Keratinocyte (primary cell): ENCODE results near the gene ATP8A2. TPM values are rescaled to one million over a fixed set of nuclear protein-coding genes. Genes with fewer than 3 reads are reported as not detected.

Experiments
- DNase-seq: peaks from one replicate; pipeline ENCODE4 v3.0.0-alpha.2; 2011; ENCODE audit warnings: low read depth, missing footprints, low spot score
- FAIRE-seq: peaks from 2 replicates; lab custom pipeline; 2011; peaks lifted over from hg19 to GRCh38; lab: Jason Lieb, UNC
- H2AFZ ChIP-seq: 2 replicates; pipeline ENCODE4 v1.6.0; 2012; ENCODE audit warnings: low read length, control low read depth, inconsistent platforms; ENCODE audit not compliant: control insufficient read depth
- H3K27ac ChIP-seq: 2 replicates; pipeline ENCODE4 v1.5.1; 2011; ENCODE audit warnings: low read length; ENCODE audit not compliant: control insufficient read depth, insufficient read depth
- H3K27me3 ChIP-seq: 3 replicates; pipeline ENCODE4 v1.6.0; 2011; ENCODE audit warnings: low read length; ENCODE audit not compliant: control insufficient read depth, insufficient read depth; ENCODE audit errors: extremely low read depth
- H3K36me3 ChIP-seq, 2 experiments: 2 replicates in 1 of 2; 3 replicates in 1 of 2; pipeline ENCODE4 v1.5.1; 2011; ENCODE audit warnings: low read length in 2 of 2, mild to moderate bottlenecking in 1 of 2; ENCODE audit not compliant: control insufficient read depth in 2 of 2, insufficient read depth in 2 of 2; ENCODE audit errors: extremely low read depth in 1 of 2
- H3K4me1 ChIP-seq: 3 replicates; pipeline ENCODE4 v1.5.1; 2011; ENCODE audit warnings: low read length; ENCODE audit not compliant: control insufficient read depth, insufficient read depth; ENCODE audit errors: extremely low read depth
- H3K4me2 ChIP-seq: 3 replicates; pipeline ENCODE4 v1.6.0; 2011; ENCODE audit warnings: low read depth, low read length; ENCODE audit not compliant: control insufficient read depth, insufficient read depth; ENCODE audit errors: extremely low read depth
- H3K4me3 ChIP-seq, 3 experiments: fragments of 200-600 bp in 1 of 3; sonication (generic) in 1 of 3; 2 replicates in 2 of 3; 3 replicates in 1 of 3; pipeline ENCODE4 v1.5.1; 2011 to 2016; ENCODE audit warnings: low read length in 3 of 3, mild to moderate bottlenecking in 3 of 3, control low read depth in 2 of 3, inconsistent platforms in 1 of 3, low read depth in 1 of 3, mixed read lengths in 1 of 3, mixed run types in 1 of 3, moderate library complexity in 1 of 3; ENCODE audit not compliant: control insufficient read depth in 2 of 3, insufficient read depth in 2 of 3; ENCODE audit errors: extremely low read depth in 1 of 3
- H3K79me2 ChIP-seq: 2 replicates; pipeline ENCODE4 v1.6.0; 2012; ENCODE audit warnings: low read length; ENCODE audit not compliant: control insufficient read depth, insufficient read depth
- H3K9ac ChIP-seq: 3 replicates; pipeline ENCODE4 v1.6.0; 2011; ENCODE audit warnings: low read length; ENCODE audit not compliant: control insufficient read depth, insufficient read depth; ENCODE audit errors: extremely low read depth
- H3K9me1 ChIP-seq: 3 replicates; pipeline ENCODE4 v1.6.0; 2011; ENCODE audit warnings: low read length; ENCODE audit not compliant: control insufficient read depth, insufficient read depth; ENCODE audit errors: extremely low read depth
- H3K9me3 ChIP-seq: 2 replicates; pipeline ENCODE4 v1.5.1; 2012; ENCODE audit warnings: low read depth, low read length; ENCODE audit not compliant: control insufficient read depth
- H4K20me1 ChIP-seq: 3 replicates; pipeline ENCODE4 v1.6.0; 2011; ENCODE audit warnings: low read length; ENCODE audit not compliant: control insufficient read depth, insufficient read depth; ENCODE audit errors: extremely low read depth
- EZH2 ChIP-seq: IDR thresholded peaks from one replicate; pipeline ENCODE4 v1.6.1; 2012; ENCODE audit warnings: inconsistent platforms, mild to moderate bottlenecking, low read length, moderate library complexity
- dilution Hi-C: fragments of 300-500 bp; cut with MboI; formaldehyde crosslinking; loops from one replicate; pipeline ENCODE4 v1.7.0; 2020; ENCODE audit warnings: low sequenced_read_pairs; ENCODE audit not compliant: extremely low pct_ligation_motif_present
- polyA plus RNA-seq, 5 experiments: library from polyadenylated mRNA; depleted of rRNA in 3 of 5; stranded (reverse) in 3 of 5; stranded (forward) in 1 of 5; unstranded in 1 of 5; fragments of >200 nt; gene quantifications; 1 replicate in 1 of 5; 2 replicates in 3 of 5; 3 replicates in 1 of 5; pipeline versions ENCODE4 v1.2.1 to v1.2.3, GENCODE V29; 2011 to 2012; ENCODE audit warnings: missing spikeins in 2 of 5, low read depth in 1 of 5, low replicate concordance in 1 of 5
- TF ChIP-seq, protein P1 (sequence below), 3 experiments: IDR thresholded peaks in 1 of 3; conservative IDR thresholded peaks in 1 of 3; optimal IDR thresholded peaks in 1 of 3; 2 replicates in 2 of 3; 3 replicates in 1 of 3; pipeline versions ENCODE3 to v1.5.1; 2011; ENCODE audit warnings: low read length in 3 of 3, mild to moderate bottlenecking in 3 of 3, moderate library complexity in 2 of 3, control low read depth in 1 of 3, inconsistent platforms in 1 of 3; ENCODE audit not compliant: insufficient read depth in 2 of 3; ENCODE audit errors: extremely low read depth in 1 of 3

Gene ATP8A2
- polyA plus RNA-seq, 1 donor (not counting 4 experiments of a cell fraction or from before 2014, with no cell fraction given): 0.16 TPM

DNA sequence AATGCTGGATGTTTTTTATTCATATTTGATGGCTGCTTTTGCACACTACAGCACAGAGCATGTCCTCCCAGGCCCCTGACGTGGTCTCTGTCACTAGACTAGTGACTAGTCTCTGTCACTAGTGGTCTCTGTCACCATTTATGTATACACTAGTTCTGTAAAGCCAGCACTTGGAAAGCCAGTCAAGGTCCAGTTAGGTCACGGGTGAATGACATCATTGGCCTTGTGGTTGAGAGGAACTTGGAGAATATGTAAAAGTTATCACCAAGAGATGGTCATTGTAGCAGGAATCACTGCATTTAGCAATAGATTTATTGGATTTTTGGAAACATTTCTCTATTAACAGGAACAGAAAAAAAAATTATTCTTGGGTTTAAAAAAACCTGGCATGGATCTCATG is 607.2 kb downstream of the ATP8A2 start:
- Histone ChIP-seq H3K4me3 (no peak overlapping the region), H4K20me1 (no peaks in the 10 kb centered on the region), H3K27me3 (no peaks in the 10 kb centered on the region), H3K9me1 (no peaks in the 10 kb centered on the region), H3K9ac (no peak overlapping the region), H3K4me1 (no peaks in the 10 kb centered on the region), H3K4me2 (no peak overlapping the region), H3K9me3 (no peaks in the 10 kb centered on the region), H2AFZ (no peak overlapping the region), H3K36me3 (no peaks in the 10 kb centered on the region), H3K27ac (no peak overlapping the region), H3K79me2 (no peaks in the 10 kb centered on the region)
- TF ChIP-seq, protein P1, sequence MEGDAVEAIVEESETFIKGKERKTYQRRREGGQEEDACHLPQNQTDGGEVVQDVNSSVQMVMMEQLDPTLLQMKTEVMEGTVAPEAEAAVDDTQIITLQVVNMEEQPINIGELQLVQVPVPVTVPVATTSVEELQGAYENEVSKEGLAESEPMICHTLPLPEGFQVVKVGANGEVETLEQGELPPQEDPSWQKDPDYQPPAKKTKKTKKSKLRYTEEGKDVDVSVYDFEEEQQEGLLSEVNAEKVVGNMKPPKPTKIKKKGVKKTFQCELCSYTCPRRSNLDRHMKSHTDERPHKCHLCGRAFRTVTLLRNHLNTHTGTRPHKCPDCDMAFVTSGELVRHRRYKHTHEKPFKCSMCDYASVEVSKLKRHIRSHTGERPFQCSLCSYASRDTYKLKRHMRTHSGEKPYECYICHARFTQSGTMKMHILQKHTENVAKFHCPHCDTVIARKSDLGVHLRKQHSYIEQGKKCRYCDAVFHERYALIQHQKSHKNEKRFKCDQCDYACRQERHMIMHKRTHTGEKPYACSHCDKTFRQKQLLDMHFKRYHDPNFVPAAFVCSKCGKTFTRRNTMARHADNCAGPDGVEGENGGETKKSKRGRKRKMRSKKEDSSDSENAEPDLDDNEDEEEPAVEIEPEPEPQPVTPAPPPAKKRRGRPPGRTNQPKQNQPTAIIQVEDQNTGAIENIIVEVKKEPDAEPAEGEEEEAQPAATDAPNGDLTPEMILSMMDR (optimal IDR thresholded peaks at IDR 0.05 in 1 of 3, IDR thresholded peaks at IDR 0.05 in 1 of 3, conservative IDR thresholded peaks at IDR 0.05 in 1 of 3; ENCODE audit: extremely low read depth in 1 of 3, insufficient read depth in 2 of 3, low read length in 3 of 3): no peak
- TF ChIP-seq EZH2: no peak
- dilution Hi-C loops: no loop called here
- no peak for FAIRE-seq
- no peak for DNase-seq

DNA sequence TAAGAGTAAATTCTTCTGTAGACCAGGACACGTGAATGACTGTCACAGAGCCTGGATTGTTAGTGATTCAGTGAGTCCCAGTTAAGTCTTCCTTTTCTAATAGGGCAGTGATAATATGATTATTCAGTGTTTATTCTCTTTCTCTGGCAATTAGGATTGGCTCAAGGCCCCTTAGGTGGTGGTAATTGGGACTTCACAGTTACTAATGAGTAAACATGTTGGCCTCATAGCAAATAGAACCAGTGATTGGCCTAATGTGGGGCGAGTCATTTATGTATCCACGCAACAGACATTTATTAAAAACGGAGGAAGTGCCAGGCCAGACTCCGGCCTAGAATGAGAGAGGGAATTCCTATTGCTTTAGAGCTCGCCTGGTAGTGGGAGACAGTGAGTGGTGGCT is 607.6 kb downstream of the ATP8A2 start:
- H3K9me3 ChIP-seq: no peaks in the 10 kb centered on the region
- TF ChIP-seq EZH2: no peak
- TF ChIP-seq, protein P1 (optimal IDR thresholded peaks at IDR 0.05 in 1 of 3, IDR thresholded peaks at IDR 0.05 in 1 of 3, conservative IDR thresholded peaks at IDR 0.05 in 1 of 3; ENCODE audit: extremely low read depth in 1 of 3, insufficient read depth in 2 of 3, low read length in 3 of 3): no peak
- no peak overlapping the region for H3K4me3 ChIP-seq
- H3K4me1 ChIP-seq: no peaks in the 10 kb centered on the region
- H3K9ac ChIP-seq: no peak overlapping the region
- DNase-seq (no peak), FAIRE-seq (no peak)
- H3K79me2 ChIP-seq: no peaks in the 10 kb centered on the region
- no peak overlapping the region for H2AFZ ChIP-seq
- no peaks in the 10 kb centered on the region for H3K36me3 ChIP-seq
- H4K20me1 ChIP-seq: no peaks in the 10 kb centered on the region
- no peaks in the 10 kb centered on the region for H3K27me3 ChIP-seq
- dilution Hi-C loops: no loop called here
- H3K9me1 ChIP-seq: no peaks in the 10 kb centered on the region
- H3K27ac ChIP-seq: no peak overlapping the region
- H3K4me2 ChIP-seq: no peak overlapping the region
